GM12878 (cell line): ENCODE data around the gene RICTOR. TPM values are rescaled to one million over a fixed set of nuclear protein-coding genes. Genes with fewer than 3 reads are reported as not detected.

Experiments used
- ATAC-seq: fragments of 200-7000 bp; cut with Tn5 transposase; 3 replicates; pipeline ENCODE4 v1.9.1; 2020; ENCODE audit warnings: mild to moderate bottlenecking, moderate library complexity
- BruUV-seq: library from RNA; stranded (reverse); fragments of 400-500 nt; replicated peaks from 2 replicates; lab custom pipeline; 2021; lab: Mats Ljungman, UMichigan
- CTCF ChIA-PET: fragments of 300-600 bp; sonication (Branson Sonifier 250); formaldehyde crosslinking; extraction: SDS; loops from one replicate; lab custom pipeline; 2021; ENCODE audit warnings: inconsistent platforms; lab: Yijun Ruan, JAX
- POLR2A ChIA-PET: fragments of 350-600 bp; formaldehyde crosslinking; extraction: SDS; loops from one replicate; lab custom pipeline; 2021; ENCODE audit warnings: inconsistent platforms; lab: Charles Lee
- RAD21 ChIA-PET: fragments of 300-600 bp; sonication (Branson Sonifier 250); formaldehyde crosslinking; loops from one replicate; lab custom pipeline; 2023; ENCODE audit warnings: antibody characterized with exemption; ENCODE audit not compliant: unreplicated experiment; lab: Charles Lee
- SMC1A ChIA-PET: fragments of 300-600 bp; sonication (Branson Sonifier 250); formaldehyde crosslinking; loops from one replicate; lab custom pipeline; 2023; ENCODE audit not compliant: unreplicated experiment, uncharacterized antibody; lab: Charles Lee
- DNase-seq: peaks from one replicate; pipeline ENCODE4 v3.0.0-alpha.2; 2011; ENCODE audit warnings: low read depth, low spot score
- FAIRE-seq: peaks from 3 replicates; lab custom pipeline; 2011; peaks lifted over from hg19 to GRCh38; lab: Jason Lieb, UNC
- H2AFZ ChIP-seq: 2 replicates; pipeline ENCODE4 v1.6.0; 2011; ENCODE audit warnings: low read depth, low read length, control low read depth; ENCODE audit not compliant: control insufficient read depth
- H3K27ac ChIP-seq: 2 replicates; pipeline ENCODE4 v1.5.1; 2011; ENCODE audit warnings: control low read depth; ENCODE audit not compliant: control insufficient read depth, insufficient read depth
- H3K27me3 ChIP-seq, 2 experiments: replicated peaks in 1 of 2; 2 replicates each; pipeline versions ENCODE4 v1.6.0 to v1.6.1; 2011; ENCODE audit warnings: low read length in 1 of 2; ENCODE audit not compliant: control insufficient read depth in 2 of 2, insufficient read depth in 2 of 2
- H3K36me3 ChIP-seq, 2 experiments: 2 replicates each; pipeline ENCODE4 v1.5.1; 2011; ENCODE audit warnings: low read length in 1 of 2; ENCODE audit not compliant: control insufficient read depth in 2 of 2, insufficient read depth in 2 of 2
- H3K4me1 ChIP-seq: 2 replicates; pipeline ENCODE4 v1.6.1; 2011; ENCODE audit warnings: mild to moderate bottlenecking, low read length, moderate library complexity, mixed read lengths; ENCODE audit not compliant: control insufficient read depth, insufficient read depth
- H3K4me2 ChIP-seq: 2 replicates; pipeline ENCODE4 v1.6.0; 2011; ENCODE audit warnings: control low read depth; ENCODE audit not compliant: control insufficient read depth, insufficient read depth
- H3K4me3 ChIP-seq: fragments of 200-600 bp; sonication (generic); 2 replicates; pipeline ENCODE4 v1.5.1; 2016
- H3K79me2 ChIP-seq: 2 replicates; pipeline ENCODE4 v1.6.0; 2011; ENCODE audit warnings: low read length; ENCODE audit not compliant: control insufficient read depth, insufficient read depth
- H3K9ac ChIP-seq: 2 replicates; pipeline ENCODE4 v1.8.0; 2011; ENCODE audit warnings: low read length, control low read depth, mixed read lengths; ENCODE audit not compliant: control insufficient read depth, insufficient read depth
- H3K9me3 ChIP-seq: replicated peaks from 3 replicates; pipeline ENCODE4 v1.5.1; 2011; ENCODE audit warnings: mild to moderate bottlenecking, low read length; ENCODE audit not compliant: control insufficient read depth, insufficient read depth
- H4K20me1 ChIP-seq: 2 replicates; pipeline ENCODE4 v1.6.0; 2011; ENCODE audit not compliant: control insufficient read depth, insufficient read depth
- PML ChIP-seq: IDR thresholded peaks from 2 replicates; pipeline ENCODE4 v1.6.1; 2012; ENCODE audit warnings: low read length, inconsistent platforms
- RB1 ChIP-seq: fragments of 450-650 bp; formaldehyde crosslinking; IDR thresholded peaks from 2 replicates; pipeline ENCODE4 v1.6.1; 2017; ENCODE audit warnings: mild to moderate bottlenecking, borderline replicate concordance
- STAT3 ChIP-seq: IDR thresholded peaks from 2 replicates; pipeline ENCODE4 v1.6.1; 2011; ENCODE audit warnings: low read depth, low read length, improper control_type of control experiment
- ZNF622 ChIP-seq: fragments of 450-650 bp; IDR thresholded peaks from 2 replicates; pipeline ENCODE4 v1.6.1; 2017; ENCODE audit warnings: mild to moderate bottlenecking, inconsistent platforms
- WGBS: methylation state at CpG from one replicate; pipeline ENCODE4 v1.1.6; 2016; ENCODE audit warnings: low lambda C conversion rate; ENCODE audit not compliant: insufficient replicate concordance, insufficient coverage; ENCODE audit errors: missing lambda C conversion rate; 5-methylcytosine and 5-hydroxymethylcytosine counted together
- in situ Hi-C: fragments of 300-500 bp; cut with MboI; formaldehyde crosslinking; loops from 9 replicates; pipeline ENCODE4 v1.14.3; 2018; ENCODE audit warnings: mixed read lengths
- intact Hi-C: fragments of 100-400 bp; cut with micrococcal nuclease; formaldehyde crosslinking; loops from one replicate; pipeline ENCODE4 v1.14.2; 2022; ENCODE audit not compliant: unreplicated experiment
- polyA plus RNA-seq, 11 experiments: library from polyadenylated mRNA; depleted of rRNA in 4 of 11; unstranded in 6 of 11; stranded (reverse) in 5 of 11; fragments of >200 nt; fragmentation: Nextera tagmentation in 4 of 11; fragmentation: Illumina TruSeq in 1 of 11; extraction: Ambion mirVana in 4 of 11; extraction: Trizol in 1 of 11; gene quantifications; 1 replicate in 1 of 11; 2 replicates in 10 of 11; pipeline versions ENCODE4 v1.2.1 to v1.2.3, GENCODE V29; 2011 to 2016; ENCODE audit warnings: inconsistent platforms in 2 of 11, missing spikeins in 2 of 11, low read depth in 1 of 11
- total RNA-seq, 4 experiments: library from RNA; depleted of rRNA in 3 of 4; stranded (reverse); fragments of >200 nt in 3 of 4; fragmentation: Illumina TruSeq in 1 of 4; extraction: Trizol in 1 of 4; gene quantifications; 2 replicates each; pipeline versions ENCODE4 v1.2.1 to v1.2.3, GENCODE V29; 2013 to 2021
- TF ChIP-seq, protein P1 (sequence below): fragments of 450-650 bp; formaldehyde crosslinking; IDR thresholded peaks from 2 replicates; pipeline ENCODE4 v1.5.0; 2022; ENCODE audit warnings: mild to moderate bottlenecking, missing genetic modification characterization
- TF ChIP-seq, protein P2 (sequence below): fragments of 450-650 bp; IDR thresholded peaks from 2 replicates; pipeline ENCODE4 v1.6.1; 2017; ENCODE audit warnings: low read depth, mild to moderate bottlenecking, moderate library complexity

RICTOR gene
- total and polyA plus RNA-seq, 10 of the 15 experiments (the other 5 are each of a cell fraction or from before 2014, with no cell fraction given) = 2.7 to 23.0 (median 6.9) TPM

DNA sequence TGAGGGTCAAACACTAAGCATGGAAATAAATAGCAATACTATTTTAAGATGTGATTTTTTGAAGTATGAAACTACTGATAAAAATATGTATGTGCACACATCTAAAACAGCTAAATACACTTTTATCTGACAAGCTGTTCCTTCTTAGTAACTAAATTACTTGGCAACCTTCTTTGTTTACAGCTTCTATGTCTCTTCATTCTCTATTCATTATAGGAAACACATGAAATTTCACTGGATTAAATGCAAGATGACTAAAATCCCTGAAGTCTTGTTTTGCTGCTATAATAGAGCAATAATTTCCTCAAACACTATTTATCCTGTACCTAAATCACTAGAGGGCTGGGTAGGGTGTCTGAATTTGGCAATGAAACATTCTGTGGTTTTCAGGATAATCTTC lies 11.7 kb downstream of the RICTOR start (continued):
- TF ChIP-seq, protein P1, sequence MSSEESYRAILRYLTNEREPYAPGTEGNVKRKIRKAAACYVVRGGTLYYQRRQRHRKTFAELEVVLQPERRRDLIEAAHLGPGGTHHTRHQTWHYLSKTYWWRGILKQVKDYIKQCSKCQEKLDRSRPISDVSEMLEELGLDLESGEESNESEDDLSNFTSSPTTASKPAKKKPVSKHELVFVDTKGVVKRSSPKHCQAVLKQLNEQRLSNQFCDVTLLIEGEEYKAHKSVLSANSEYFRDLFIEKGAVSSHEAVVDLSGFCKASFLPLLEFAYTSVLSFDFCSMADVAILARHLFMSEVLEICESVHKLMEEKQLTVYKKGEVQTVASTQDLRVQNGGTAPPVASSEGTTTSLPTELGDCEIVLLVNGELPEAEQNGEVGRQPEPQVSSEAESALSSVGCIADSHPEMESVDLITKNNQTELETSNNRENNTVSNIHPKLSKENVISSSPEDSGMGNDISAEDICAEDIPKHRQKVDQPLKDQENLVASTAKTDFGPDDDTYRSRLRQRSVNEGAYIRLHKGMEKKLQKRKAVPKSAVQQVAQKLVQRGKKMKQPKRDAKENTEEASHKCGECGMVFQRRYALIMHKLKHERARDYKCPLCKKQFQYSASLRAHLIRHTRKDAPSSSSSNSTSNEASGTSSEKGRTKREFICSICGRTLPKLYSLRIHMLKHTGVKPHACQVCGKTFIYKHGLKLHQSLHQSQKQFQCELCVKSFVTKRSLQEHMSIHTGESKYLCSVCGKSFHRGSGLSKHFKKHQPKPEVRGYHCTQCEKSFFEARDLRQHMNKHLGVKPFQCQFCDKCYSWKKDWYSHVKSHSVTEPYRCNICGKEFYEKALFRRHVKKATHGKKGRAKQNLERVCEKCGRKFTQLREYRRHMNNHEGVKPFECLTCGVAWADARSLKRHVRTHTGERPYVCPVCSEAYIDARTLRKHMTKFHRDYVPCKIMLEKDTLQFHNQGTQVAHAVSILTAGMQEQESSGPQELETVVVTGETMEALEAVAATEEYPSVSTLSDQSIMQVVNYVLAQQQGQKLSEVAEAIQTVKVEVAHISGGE (CRISPR knock-in tag) = no peak
- TF ChIP-seq RB1 = no peak
- TF ChIP-seq, all 136 proteins: peak for 0

DNA sequence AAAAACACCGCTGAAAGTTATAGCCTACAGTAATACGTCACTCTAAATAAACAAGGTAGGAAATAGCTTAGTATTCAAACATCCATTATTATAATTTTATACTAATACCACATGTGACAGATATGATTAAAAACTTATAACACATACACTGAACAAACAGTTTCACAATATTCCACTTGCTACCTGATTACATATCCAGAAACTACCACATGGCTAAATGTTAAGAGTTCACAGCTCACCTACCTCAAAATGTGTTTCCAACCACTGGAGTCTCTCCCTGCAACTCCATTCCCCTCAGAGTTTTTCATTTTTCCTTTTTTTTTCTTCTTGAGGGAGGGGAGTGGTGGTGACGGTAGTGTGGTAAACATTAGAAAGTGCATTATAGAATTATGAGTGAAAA lies 12.1 kb downstream of the RICTOR start:
- no peak for DNase-seq
- Histone ChIP-seq H2AFZ (no peak overlapping the region), H3K79me2 (peaks cover 49% of the 10 kb centered on the region), H3K27ac (no peak overlapping the region), H3K27me3 (no peaks in the 10 kb centered on the region), H3K4me3 (no peak overlapping the region), H3K4me2 (no peak overlapping the region), H3K9me3 (peaks cover 13% of the 10 kb centered on the region), H3K9ac (no peak overlapping the region), H4K20me1 (no peaks in the 10 kb centered on the region), H3K36me3 (peaks cover 2 to 4% of the 10 kb centered on the region in 2 experiments), H3K4me1 (peaks cover 8% of the 10 kb centered on the region; the same call in 1 of the 2 replicates)
- RAD21 ChIA-PET = no interaction called here
- WGBS = 79% methylated on average over 3 of the region's 3 CpGs
- ATAC-seq = no peak
- POLR2A ChIA-PET = interaction anchor here (1.2 kb wide), 1 partner anchor 11 kb away, joined by 3 read pairs; no protein-coding TSS in a partner anchor
- intact Hi-C loops = no loop called here
- CTCF ChIA-PET = interaction anchor here (0.8 to 3.9 kb wide), 3 partner anchors 10 to 57 kb away, joined by 3 to 18 read pairs (median 6); no protein-coding TSS in a partner anchor
- TF ChIP-seq STAT3 (no peak), PML (no peak), ZNF622 (no peak)
- TF ChIP-seq, protein P2, sequence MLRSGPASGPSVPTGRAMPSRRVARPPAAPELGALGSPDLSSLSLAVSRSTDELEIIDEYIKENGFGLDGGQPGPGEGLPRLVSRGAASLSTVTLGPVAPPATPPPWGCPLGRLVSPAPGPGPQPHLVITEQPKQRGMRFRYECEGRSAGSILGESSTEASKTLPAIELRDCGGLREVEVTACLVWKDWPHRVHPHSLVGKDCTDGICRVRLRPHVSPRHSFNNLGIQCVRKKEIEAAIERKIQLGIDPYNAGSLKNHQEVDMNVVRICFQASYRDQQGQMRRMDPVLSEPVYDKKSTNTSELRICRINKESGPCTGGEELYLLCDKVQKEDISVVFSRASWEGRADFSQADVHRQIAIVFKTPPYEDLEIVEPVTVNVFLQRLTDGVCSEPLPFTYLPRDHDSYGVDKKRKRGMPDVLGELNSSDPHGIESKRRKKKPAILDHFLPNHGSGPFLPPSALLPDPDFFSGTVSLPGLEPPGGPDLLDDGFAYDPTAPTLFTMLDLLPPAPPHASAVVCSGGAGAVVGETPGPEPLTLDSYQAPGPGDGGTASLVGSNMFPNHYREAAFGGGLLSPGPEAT = no peak
- no TSS peak for BruUV-seq
- FAIRE-seq = no peak
- SMC1A ChIA-PET = interaction anchor here (1.0 to 4.0 kb wide), 5 partner anchors 10 to 235 kb away, joined by 3 to 22 read pairs (median 3); no protein-coding TSS in a partner anchor
- in situ Hi-C loops = no loop called here
